Brain microvascular endothelial cell (primary cell): ENCODE measurements around the gene TPI1.
"Not testable (repeated sequence)": the region's sequence is repeated elsewhere in the genome, so short reads cannot be mapped to it uniquely, and the experiment has no call there.

Experiments
- DNase-seq: peaks from one replicate; pipeline ENCODE4 v3.0.0-alpha.2; 2020
- H3K27ac ChIP-seq: fragments of 250-450 bp; sonication (Bioruptor Pico); 2 replicates; pipeline ENCODE4 v1.5.1; 2020; ENCODE audit warnings: mild to moderate bottlenecking, moderate library complexity
- H3K27me3 ChIP-seq: fragments of 250-450 bp; sonication (Bioruptor Pico); replicated peaks from 2 replicates; pipeline ENCODE4 v1.5.1; 2020; ENCODE audit warnings: mild to moderate bottlenecking
- H3K36me3 ChIP-seq: fragments of 250-450 bp; sonication (Bioruptor Pico); replicated peaks from 2 replicates; pipeline ENCODE4 v1.5.1; 2020; ENCODE audit warnings: mild to moderate bottlenecking
- H3K4me3 ChIP-seq: 2 replicates; pipeline ENCODE4 v1.5.1; 2011; ENCODE audit warnings: low read depth, mild to moderate bottlenecking, control low read depth, low read length, moderate library complexity
- CTCF ChIP-seq: IDR thresholded peaks from 2 replicates; pipeline ENCODE4 v1.5.1; 2011; ENCODE audit warnings: low read depth, mild to moderate bottlenecking, moderate library complexity, low read length, control low read depth, inconsistent platforms; ENCODE audit errors: missing control alignments
- in situ Hi-C: cut with HindIII; loops from 2 replicates; pipeline ENCODE4 v1.10.0; 2017; ENCODE audit warnings: low sequenced_read_pairs, low pct_ligation_motif_present

The TPI1 gene

GRCh38 chr12:6891646-6892001 lies 24.3 kb downstream of the TPI1 start:
- Histone ChIP-seq H3K27ac (peak overlapping the region; percentile 51), H3K4me3 (peak overlapping the region; percentile 56), H3K27me3 (no peaks in the 10 kb centered on the region), H3K36me3 (no peaks in the 10 kb centered on the region)
- TF ChIP-seq CTCF, result no peak
- in situ Hi-C loops, result no loop called here
- DNase-seq, result no peak

GRCh38 chr12:6892683-6893082 lies 25.4 kb downstream of the TPI1 start:
- in situ Hi-C loops, H3K36me3 ChIP-seq, H3K27ac ChIP-seq, DNase-seq, H3K4me3 ChIP-seq, H3K27me3 ChIP-seq: not testable (repeated sequence)

- no peak overlapping the region for H3K27ac ChIP-seq
- H3K27me3 ChIP-seq, result no peaks in the 10 kb centered on the region
- no peak for DNase-seq
- in situ Hi-C loops, result no loop called here
- no peak overlapping the region for H3K4me3 ChIP-seq
- H3K36me3 ChIP-seq, result no peaks in the 10 kb centered on the region
- TF ChIP-seq CTCF, result no peak
These were observed 27.0 kb downstream of the TPI1 start for GRCh38 chr12:6894321-6894720.

GRCh38 chr12:6896846-6897435 lies 29.6 kb downstream of the TPI1 start:
- no peaks in the 10 kb centered on the region for H3K27me3 ChIP-seq
- TF ChIP-seq CTCF, result no peak
- H3K36me3 ChIP-seq, result no peaks in the 10 kb centered on the region
- in situ Hi-C loops, result no loop called here
- H3K4me3 ChIP-seq, result no peak overlapping the region
- no peak for DNase-seq
- no peak overlapping the region for H3K27ac ChIP-seq

DNA sequence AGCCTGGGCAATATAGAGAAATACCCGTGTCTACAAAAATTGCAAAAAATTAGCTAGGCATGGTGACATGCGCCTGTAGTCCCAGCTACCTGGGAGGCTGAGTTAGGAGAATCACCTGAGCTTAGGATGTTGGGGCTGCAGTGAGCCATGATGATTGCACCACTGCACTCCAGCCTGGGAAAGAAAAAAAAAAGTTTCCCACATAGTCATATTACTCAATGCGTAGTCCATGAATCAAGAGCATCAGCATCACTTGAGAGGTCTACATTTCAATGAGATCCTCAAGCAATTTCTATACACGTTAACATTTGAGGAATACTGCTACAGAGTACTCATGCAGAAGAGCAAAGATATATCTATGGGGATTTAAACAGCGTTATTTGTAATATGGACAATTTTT lies 32.1 kb downstream of the TPI1 start:
- TF ChIP-seq CTCF, result no peak
- no peak for DNase-seq
- in situ Hi-C loops, result no loop called here
- no peaks in the 10 kb centered on the region for H3K27me3 ChIP-seq
- H3K27ac ChIP-seq, result no peak overlapping the region
- H3K4me3 ChIP-seq, result no peak overlapping the region
- no peaks in the 10 kb centered on the region for H3K36me3 ChIP-seq

- DNase-seq, result no peak
- no peak overlapping the region for H3K27ac ChIP-seq
- no peaks in the 10 kb centered on the region for H3K36me3 ChIP-seq
- H3K4me3 ChIP-seq, result no peak overlapping the region
- H3K27me3 ChIP-seq, result no peaks in the 10 kb centered on the region
- no peak for TF ChIP-seq CTCF
- in situ Hi-C loops, result no loop called here
These were observed 32.6 kb downstream of the TPI1 start for GRCh38 chr12:6899837-6900519.
